CD14-positive monocyte (primary cell): ENCODE measurements around the gene BCAS4. TPM values are rescaled to one million over a fixed set of nuclear protein-coding genes. Genes with fewer than 3 reads are reported as not detected.

Source experiments
- DNase-seq, 3 donors: peaks; one replicate each; pipeline ENCODE4 v3.0.0-alpha.2; 2011 to 2022
- H2AFZ ChIP-seq: 2 replicates; pipeline ENCODE4 v1.6.0; 2012; ENCODE audit warnings: mild to moderate bottlenecking, low read depth, low read length, inconsistent platforms; ENCODE audit not compliant: insufficient read depth, poor library complexity, severe bottlenecking
- H3K27ac ChIP-seq, 2 donors: 1 replicate in 1 of 2; 2 replicates in 1 of 2; pipeline ENCODE4 v1.5.1; 2012 to 2013; ENCODE audit warnings: low read length in 2 of 2, control low read depth in 1 of 2, inconsistent platforms in 1 of 2, low read depth in 1 of 2, mild to moderate bottlenecking in 1 of 2
- H3K27me3 ChIP-seq, 2 donors: one replicate each; pipeline versions ENCODE4 v1.6.0 to v1.6.1; 2011 to 2013; ENCODE audit warnings: low read length in 2 of 2; ENCODE audit not compliant: control insufficient read depth in 2 of 2, insufficient read depth in 2 of 2
- H3K36me3 ChIP-seq, 2 donors: replicated peaks in 1 of 2; 1 replicate in 1 of 2; 2 replicates in 1 of 2; pipeline versions ENCODE4 v1.5.1 to v1.6.1; 2012 to 2013; ENCODE audit warnings: low read length in 2 of 2, control low read depth in 1 of 2, inconsistent platforms in 1 of 2, mild to moderate bottlenecking in 1 of 2; ENCODE audit not compliant: insufficient read depth in 2 of 2, control insufficient read depth in 1 of 2
- H3K4me1 ChIP-seq, 2 donors: 1 replicate in 1 of 2; 2 replicates in 1 of 2; pipeline versions ENCODE4 v1.5.1 to v1.6.1; 2012 to 2013; ENCODE audit warnings: low read length in 2 of 2, control low read depth in 1 of 2, inconsistent platforms in 1 of 2, mild to moderate bottlenecking in 1 of 2, moderate library complexity in 1 of 2; ENCODE audit not compliant: insufficient read depth in 2 of 2, control insufficient read depth in 1 of 2
- H3K4me2 ChIP-seq: replicated peaks from 2 replicates; pipeline ENCODE3; 2012; ENCODE audit warnings: low read length, moderate library complexity, mild to moderate bottlenecking; ENCODE audit not compliant: poor library complexity, severe bottlenecking; ENCODE audit errors: extremely low read depth
- H3K4me3 ChIP-seq, 3 experiments: fragments of 200-600 bp in 1 of 3; sonication (generic) in 1 of 3; replicated peaks in 1 of 3; 1 replicate in 2 of 3; 2 replicates in 1 of 3; pipeline ENCODE4 v1.5.1; 2011 to 2013; ENCODE audit warnings: low read length in 3 of 3, mild to moderate bottlenecking in 3 of 3, control low read depth in 2 of 3, low read depth in 2 of 3, inconsistent platforms in 1 of 3, moderate library complexity in 1 of 3
- H3K79me2 ChIP-seq: 2 replicates; pipeline ENCODE4 v1.6.0; 2012; ENCODE audit warnings: mild to moderate bottlenecking, control low read depth, inconsistent platforms, low read length, moderate library complexity; ENCODE audit not compliant: insufficient read depth
- H3K9ac ChIP-seq: 2 replicates; pipeline ENCODE4 v1.6.0; 2017; ENCODE audit warnings: low read length, mild to moderate bottlenecking; ENCODE audit not compliant: insufficient read depth, poor library complexity, severe bottlenecking
- H3K9me3 ChIP-seq, 2 donors: replicated peaks in 1 of 2; 1 replicate in 1 of 2; 2 replicates in 1 of 2; pipeline versions ENCODE4 v1.5.1 to v1.6.1; 2012 to 2013; ENCODE audit warnings: low read length in 2 of 2, control low read depth in 1 of 2; ENCODE audit not compliant: control insufficient read depth in 1 of 2, insufficient read depth in 1 of 2
- H4K20me1 ChIP-seq: 2 replicates; pipeline ENCODE4 v1.6.0; 2012; ENCODE audit warnings: mild to moderate bottlenecking, low read length, control low read depth, moderate library complexity; ENCODE audit not compliant: insufficient read depth
- H3K27ac Mint-ChIP-seq, 7 donors: one replicate each; pipeline ENCODE4 v1.8.0; 2020; ENCODE audit warnings: mild to moderate bottlenecking in 7 of 7, mixed read lengths in 7 of 7, moderate library complexity in 6 of 7, inconsistent platforms in 2 of 7
- H3K27me3 Mint-ChIP-seq, 3 donors: one replicate each; pipeline ENCODE4 v1.8.0; 2021 to 2022; ENCODE audit warnings: low read depth in 3 of 3, mild to moderate bottlenecking in 3 of 3, mixed read lengths in 3 of 3, moderate library complexity in 3 of 3, inconsistent platforms in 1 of 3
- H3K36me3 Mint-ChIP-seq, 2 donors: one replicate each; pipeline ENCODE4 v1.8.0; 2020; ENCODE audit warnings: mixed read lengths in 2 of 2, inconsistent platforms in 1 of 2, mild to moderate bottlenecking in 1 of 2
- H3K4me1 Mint-ChIP-seq: one replicate; pipeline ENCODE4 v1.8.0; 2020; ENCODE audit warnings: mild to moderate bottlenecking, mixed read lengths
- H3K4me3 Mint-ChIP-seq, 2 donors: one replicate each; pipeline ENCODE4 v1.8.0; 2020; ENCODE audit warnings: mild to moderate bottlenecking in 2 of 2, mixed read lengths in 2 of 2, moderate library complexity in 1 of 2
- H3K9me3 Mint-ChIP-seq, 7 donors: one replicate each; pipeline ENCODE4 v1.8.0; 2020 to 2022; ENCODE audit warnings: mixed read lengths in 7 of 7, mild to moderate bottlenecking in 6 of 7, moderate library complexity in 6 of 7, inconsistent platforms in 2 of 7
- CTCF ChIP-seq: fragments of 200-600 bp; IDR thresholded peaks from one replicate; pipeline ENCODE4 v1.8.0; 2022; ENCODE audit warnings: antibody characterized with exemption, mild to moderate bottlenecking
- WGBS: methylation state at CpG from one replicate; pipeline ENCODE4 v1.1.5; 2013; ENCODE audit warnings: missing lambda C conversion rate; ENCODE audit not compliant: insufficient coverage; 5-methylcytosine and 5-hydroxymethylcytosine counted together
- intact Hi-C, 2 donors: fragments of 100-400 bp; cut with micrococcal nuclease; formaldehyde crosslinking; loops; one replicate each; pipeline versions ENCODE4 v1.15.0 to v1.15.1; 2023
- polyA plus RNA-seq, 3 donors: library from polyadenylated mRNA; depleted of rRNA in 1 of 3; unstranded in 2 of 3; stranded (reverse) in 1 of 3; fragments of 300-500 nt in 2 of 3; fragments of >200 nt in 1 of 3; fragmentation: Illumina TruSeq in 2 of 3; gene quantifications; 1 replicate in 2 of 3; 2 replicates in 1 of 3; pipeline ENCODE4 v1.2.3, GENCODE V29; 2012 to 2021

Gene BCAS4
- polyA plus RNA-seq, 3 donors = 0.16 to 1.0 (median 0.69) TPM

GRCh38 chr20:50813801-50814200, 18.9 kb downstream of the BCAS4 start:
- peaks cover 8 to 16% of the 10 kb centered on the region in 2 donors for H3K4me1 ChIP-seq
- no peaks in the 10 kb centered on the region for H3K36me3 ChIP-seq
- H3K4me2 ChIP-seq = no peak overlapping the region
- Mint-ChIP-seq H3K36me3 (peaks cover 4% of the 10 kb centered on the region in 2 donors), H3K4me1 (peaks cover 22% of the 10 kb centered on the region), H3K4me3 (no peak overlapping the region), H3K27me3 (peaks cover 0 to 4% (median 2%) of the 10 kb centered on the region in 3 donors), H3K27ac (no peak overlapping the region), H3K9me3 (peaks cover 0 to 13% (median 8%) of the 10 kb centered on the region in 7 donors)
- H3K4me3 ChIP-seq = no peak overlapping the region
- intact Hi-C loops = no loop called here
- H3K27me3 ChIP-seq = no peaks in the 10 kb centered on the region
- H4K20me1 ChIP-seq = no peaks in the 10 kb centered on the region
- no peak overlapping the region for H3K27ac ChIP-seq
- no peaks in the 10 kb centered on the region for H3K79me2 ChIP-seq
- no peak overlapping the region for H3K9ac ChIP-seq
- no peak for TF ChIP-seq CTCF
- H3K9me3 ChIP-seq = no peaks in the 10 kb centered on the region
- no peak overlapping the region for H2AFZ ChIP-seq
- no peak for DNase-seq
- 80% methylated on average over 5 of the region's 9 CpGs for WGBS

GRCh38 chr20:50814438-50815161, 19.7 kb downstream of the BCAS4 start:
- Mint-ChIP-seq H3K9me3 (peaks cover 0 to 13% (median 8%) of the 10 kb centered on the region in 7 donors), H3K4me3 (no peak overlapping the region), H3K27ac (no peak overlapping the region), H3K36me3 (peaks cover 4% of the 10 kb centered on the region in 2 donors), H3K4me1 (peaks cover 25% of the 10 kb centered on the region), H3K27me3 (peaks cover 0 to 4% (median 2%) of the 10 kb centered on the region in 3 donors)
- Histone ChIP-seq H3K4me2 (no peak overlapping the region), H3K9ac (peak overlapping the region; percentile 15), H3K4me1 (peaks cover 8 to 17% of the 10 kb centered on the region in 2 donors), H2AFZ (peak overlapping the region; percentile 71), H4K20me1 (no peaks in the 10 kb centered on the region), H3K27me3 (no peaks in the 10 kb centered on the region), H3K79me2 (no peaks in the 10 kb centered on the region), H3K9me3 (no peaks in the 10 kb centered on the region), H3K36me3 (no peaks in the 10 kb centered on the region), H3K27ac (no peak overlapping the region), H3K4me3 (no peak overlapping the region)
- intact Hi-C loops = no loop called here
- 80% methylated on average over 5 of the region's 9 CpGs for WGBS
- no peak for TF ChIP-seq CTCF
- DNase-seq = no peak
